ENCODE measurements around the gene PTPN11.

DNA sequence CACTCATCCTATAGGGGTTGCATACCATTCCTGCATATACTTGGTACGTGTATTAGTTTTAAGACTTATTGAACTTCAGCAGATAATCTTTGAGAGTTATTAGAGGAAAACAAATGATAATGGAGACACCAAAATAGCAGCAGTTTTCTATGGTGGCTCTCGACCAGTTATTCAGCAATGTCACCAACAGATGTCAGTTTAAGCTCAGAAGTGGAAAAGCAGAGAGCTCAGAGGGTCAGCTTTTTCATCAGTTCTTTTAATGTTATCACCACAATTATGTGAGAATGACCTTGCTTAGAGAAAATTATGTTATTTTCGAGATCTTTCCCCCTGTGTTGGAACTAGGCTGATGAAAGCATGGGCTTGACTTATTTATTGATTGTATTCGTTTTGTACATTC is 32.0 kb downstream of the PTPN11 start:
- TF ChIP-seq, protein P1, sequence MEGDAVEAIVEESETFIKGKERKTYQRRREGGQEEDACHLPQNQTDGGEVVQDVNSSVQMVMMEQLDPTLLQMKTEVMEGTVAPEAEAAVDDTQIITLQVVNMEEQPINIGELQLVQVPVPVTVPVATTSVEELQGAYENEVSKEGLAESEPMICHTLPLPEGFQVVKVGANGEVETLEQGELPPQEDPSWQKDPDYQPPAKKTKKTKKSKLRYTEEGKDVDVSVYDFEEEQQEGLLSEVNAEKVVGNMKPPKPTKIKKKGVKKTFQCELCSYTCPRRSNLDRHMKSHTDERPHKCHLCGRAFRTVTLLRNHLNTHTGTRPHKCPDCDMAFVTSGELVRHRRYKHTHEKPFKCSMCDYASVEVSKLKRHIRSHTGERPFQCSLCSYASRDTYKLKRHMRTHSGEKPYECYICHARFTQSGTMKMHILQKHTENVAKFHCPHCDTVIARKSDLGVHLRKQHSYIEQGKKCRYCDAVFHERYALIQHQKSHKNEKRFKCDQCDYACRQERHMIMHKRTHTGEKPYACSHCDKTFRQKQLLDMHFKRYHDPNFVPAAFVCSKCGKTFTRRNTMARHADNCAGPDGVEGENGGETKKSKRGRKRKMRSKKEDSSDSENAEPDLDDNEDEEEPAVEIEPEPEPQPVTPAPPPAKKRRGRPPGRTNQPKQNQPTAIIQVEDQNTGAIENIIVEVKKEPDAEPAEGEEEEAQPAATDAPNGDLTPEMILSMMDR (IDR thresholded peaks at IDR 0.05; ENCODE audit: extremely low read depth in 1 of 2, insufficient read depth in 1 of 2, low read depth in 1 of 2, low read length in 2 of 2): no peak
- TF ChIP-seq MYC (IDR thresholded peaks at IDR 0.05; ENCODE audit: low read depth, low read length): no peak
- no peak for TF ChIP-seq POLR2A (IDR thresholded peaks at IDR 0.05; ENCODE audit: low read depth, low read length)
- TF ChIP-seq POLR2AphosphoS5 (IDR thresholded peaks at IDR 0.05; ENCODE audit: insufficient read depth, low read depth, low read length): no peak
- TF ChIP-seq, protein P2, sequence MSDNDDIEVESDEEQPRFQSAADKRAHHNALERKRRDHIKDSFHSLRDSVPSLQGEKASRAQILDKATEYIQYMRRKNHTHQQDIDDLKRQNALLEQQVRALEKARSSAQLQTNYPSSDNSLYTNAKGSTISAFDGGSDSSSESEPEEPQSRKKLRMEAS (IDR thresholded peaks at IDR 0.05; ENCODE audit: insufficient read depth, insufficient read length): no peak
- TF ChIP-seq EZH2 (IDR thresholded peaks at IDR 0.05; ENCODE audit: borderline replicate concordance, low read depth, low read length, severe bottlenecking): no peak
